PC-3 (cell line): ENCODE results near the gene PLEK2. TPM values are rescaled to one million over a fixed set of nuclear protein-coding genes. Genes with fewer than 3 reads are reported as not detected.

Experiments used
- ATAC-seq: fragments of 200-7000 bp; cut with Tn5 transposase; 2 replicates; pipeline ENCODE4 v1.9.1; 2020; ENCODE audit warnings: mild to moderate bottlenecking, moderate library complexity
- BruUV-seq: library from RNA; stranded (reverse); fragments of 400-500 nt; replicated peaks from 2 replicates; lab custom pipeline; 2021; lab: Mats Ljungman, UMichigan
- CTCF ChIA-PET: fragments of 300-600 bp; sonication (Branson Sonifier 250); formaldehyde crosslinking; loops from one replicate; lab custom pipeline; 2022; ENCODE audit warnings: antibody characterized with exemption; lab: Charles Lee
- POLR2A ChIA-PET: fragments of 300-600 bp; sonication (Branson Sonifier 250); formaldehyde crosslinking; loops from one replicate; lab custom pipeline; 2022; ENCODE audit warnings: antibody characterized with exemption; ENCODE audit not compliant: unreplicated experiment; lab: Charles Lee
- DNase-seq: peaks from one replicate; pipeline ENCODE4 v3.0.0-alpha.2; 2015
- H2AFZ ChIP-seq: fragments of 300-600 bp; sonication (generic); 2 replicates; pipeline ENCODE4 v1.6.0; 2016; ENCODE audit warnings: antibody characterized with exemption, low read length
- H3F3A ChIP-seq: fragments of 300-600 bp; sonication (generic); one replicate; pipeline ENCODE4 v1.6.0; 2017; ENCODE audit warnings: antibody characterized with exemption, low read length, control low read depth, mild to moderate bottlenecking; ENCODE audit not compliant: unreplicated experiment
- H3K27ac ChIP-seq: fragments of 300-600 bp; sonication (generic); 2 replicates; pipeline ENCODE4 v1.5.1; 2016; ENCODE audit warnings: mild to moderate bottlenecking, low read length
- H3K27me3 ChIP-seq: fragments of 300-600 bp; sonication (generic); 2 replicates; pipeline ENCODE4 v1.6.1; 2016; ENCODE audit warnings: low read length, mixed read lengths
- H3K36me3 ChIP-seq: fragments of 300-600 bp; sonication (generic); 2 replicates; pipeline ENCODE4 v1.6.1; 2016; ENCODE audit warnings: low read depth, mixed run types, low read length, mixed read lengths
- H3K4me1 ChIP-seq: fragments of 300-600 bp; sonication (generic); 2 replicates; pipeline ENCODE4 v1.5.1; 2016; ENCODE audit warnings: low read length; ENCODE audit not compliant: insufficient read depth
- H3K4me2 ChIP-seq: fragments of 300-600 bp; sonication (generic); 2 replicates; pipeline ENCODE4 v1.6.0; 2016; ENCODE audit warnings: low read length
- H3K4me3 ChIP-seq: fragments of 300-600 bp; sonication (generic); 2 replicates; pipeline ENCODE4 v1.5.1; 2016; ENCODE audit warnings: mild to moderate bottlenecking, low read length, mixed read lengths
- H3K79me2 ChIP-seq: fragments of 300-600 bp; sonication (generic); 2 replicates; pipeline ENCODE4 v1.6.1; 2017; ENCODE audit warnings: low read length, mixed read lengths
- H3K9ac ChIP-seq: fragments of 300-600 bp; sonication (generic); 2 replicates; pipeline ENCODE4 v1.6.0; 2016; ENCODE audit warnings: mild to moderate bottlenecking, low read length
- H3K9me2 ChIP-seq: fragments of 300-600 bp; sonication (generic); replicated peaks from 2 replicates; pipeline ENCODE4 v1.6.1; 2016; ENCODE audit warnings: mixed run types, low read length, mixed read lengths
- H3K9me3 ChIP-seq: fragments of 300-600 bp; sonication (generic); 2 replicates; pipeline ENCODE4 v1.6.1; 2016; ENCODE audit warnings: low read length, mixed read lengths
- H4K20me1 ChIP-seq: fragments of 300-600 bp; sonication (generic); 2 replicates; pipeline ENCODE4 v1.6.1; 2016; ENCODE audit warnings: low read length, mixed read lengths
- EZH2 ChIP-seq: fragments of 300-600 bp; sonication (generic); IDR thresholded peaks from one replicate; pipeline ENCODE4 v1.6.1; 2017; ENCODE audit warnings: antibody characterized with exemption, mild to moderate bottlenecking, low read length; ENCODE audit not compliant: unreplicated experiment
- EZH2phosphoT487 ChIP-seq: fragments of 300-600 bp; sonication (generic); IDR thresholded peaks from 2 replicates; pipeline ENCODE4 v1.6.1; 2018; ENCODE audit warnings: mild to moderate bottlenecking, antibody characterized with exemption, low read length, borderline replicate concordance
- intact Hi-C: fragments of 100-400 bp; cut with micrococcal nuclease; formaldehyde crosslinking; loops from 2 replicates; pipeline ENCODE4 v1.9.0; 2023
- total RNA-seq: library from RNA; depleted of rRNA; stranded (reverse); fragments of >200 nt; gene quantifications from 2 replicates; pipeline ENCODE4 v1.2.3, GENCODE V29; 2014
- TF ChIP-seq, protein P1 (sequence below): fragments of 300-600 bp; sonication (generic); conservative IDR thresholded peaks from 2 replicates; pipeline ENCODE4 v1.5.1; 2017; ENCODE audit warnings: antibody characterized with exemption, low read depth, mild to moderate bottlenecking, low read length

PLEK2 gene
- total RNA-seq, 1 experiment from 2014 or later = 48.0 TPM

DNA sequence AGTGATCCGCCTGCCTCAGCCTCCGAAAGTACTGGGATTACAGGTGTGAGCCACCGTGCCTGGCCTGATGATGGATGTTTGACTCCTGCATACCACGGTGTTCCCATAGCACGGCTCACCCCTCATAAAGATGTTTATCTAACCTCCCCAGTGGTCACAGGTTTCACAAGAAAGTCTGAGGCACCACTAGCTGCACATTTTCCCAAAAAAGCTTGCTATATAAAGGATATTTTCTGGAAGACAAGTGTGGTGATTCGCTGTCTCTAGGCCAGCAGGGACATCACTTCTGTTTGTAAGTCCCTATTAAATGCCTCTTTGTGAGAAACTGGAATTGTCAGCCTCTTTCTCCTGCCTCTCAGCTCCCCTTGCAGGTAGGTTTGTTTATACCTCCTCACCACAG lies 18.3 kb downstream of the PLEK2 start:
- no peak overlapping the region for H3K9ac ChIP-seq
- DNase-seq (peak; percentile 71), ATAC-seq (peak; percentile 61)
- no peaks in the 10 kb centered on the region for H3F3A ChIP-seq
- intact Hi-C loops = no loop called here
- peaks cover 12% of the 10 kb centered on the region for H3K4me1 ChIP-seq
- CTCF ChIA-PET = interaction anchor here (0.6 to 0.8 kb wide), 4 partner anchors 11 to 34 kb away, joined by 3 to 5 read pairs (median 4); partner anchors contain the start of gene ATP6V1D
- no peak overlapping the region for H3K4me3 ChIP-seq
- no peaks in the 10 kb centered on the region for H4K20me1 ChIP-seq
- H3K9me3 ChIP-seq = no peaks in the 10 kb centered on the region
- no peaks in the 10 kb centered on the region for H3K27me3 ChIP-seq
- H3K9me2 ChIP-seq = no peaks in the 10 kb centered on the region
- TF ChIP-seq EZH2 = no peak
- TF ChIP-seq, protein P1, sequence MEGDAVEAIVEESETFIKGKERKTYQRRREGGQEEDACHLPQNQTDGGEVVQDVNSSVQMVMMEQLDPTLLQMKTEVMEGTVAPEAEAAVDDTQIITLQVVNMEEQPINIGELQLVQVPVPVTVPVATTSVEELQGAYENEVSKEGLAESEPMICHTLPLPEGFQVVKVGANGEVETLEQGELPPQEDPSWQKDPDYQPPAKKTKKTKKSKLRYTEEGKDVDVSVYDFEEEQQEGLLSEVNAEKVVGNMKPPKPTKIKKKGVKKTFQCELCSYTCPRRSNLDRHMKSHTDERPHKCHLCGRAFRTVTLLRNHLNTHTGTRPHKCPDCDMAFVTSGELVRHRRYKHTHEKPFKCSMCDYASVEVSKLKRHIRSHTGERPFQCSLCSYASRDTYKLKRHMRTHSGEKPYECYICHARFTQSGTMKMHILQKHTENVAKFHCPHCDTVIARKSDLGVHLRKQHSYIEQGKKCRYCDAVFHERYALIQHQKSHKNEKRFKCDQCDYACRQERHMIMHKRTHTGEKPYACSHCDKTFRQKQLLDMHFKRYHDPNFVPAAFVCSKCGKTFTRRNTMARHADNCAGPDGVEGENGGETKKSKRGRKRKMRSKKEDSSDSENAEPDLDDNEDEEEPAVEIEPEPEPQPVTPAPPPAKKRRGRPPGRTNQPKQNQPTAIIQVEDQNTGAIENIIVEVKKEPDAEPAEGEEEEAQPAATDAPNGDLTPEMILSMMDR = peak; percentile 21; the same call in 1 of the 2 replicates
- TF ChIP-seq EZH2phosphoT487 = no peak
- H3K4me2 ChIP-seq = no peak overlapping the region
- peak overlapping the region; percentile 37 for H3K27ac ChIP-seq
- no TSS peak for BruUV-seq
- POLR2A ChIA-PET = interaction anchor here (0.6 kb wide), 1 partner anchor 1293 kb away, joined by 3 read pairs; no protein-coding TSS in a partner anchor
- H3K36me3 ChIP-seq = no peaks in the 10 kb centered on the region; the same call in 1 of the 2 replicates
- no peak overlapping the region for H2AFZ ChIP-seq
- H3K79me2 ChIP-seq = no peaks in the 10 kb centered on the region

- POLR2A ChIA-PET = no interaction called here
- H3K79me2 ChIP-seq = no peaks in the 10 kb centered on the region
- no peaks in the 10 kb centered on the region for H3K27me3 ChIP-seq
- H3K36me3 ChIP-seq = peaks cover 4% of the 10 kb centered on the region; the same call in 1 of the 2 replicates
- CTCF ChIA-PET = no interaction called here
- TF ChIP-seq EZH2phosphoT487 (no peak), EZH2 (no peak)
- TF ChIP-seq, protein P1 = no peak
- H2AFZ ChIP-seq = no peak overlapping the region
- DNase-seq (no peak), ATAC-seq (no peak)
- no peaks in the 10 kb centered on the region for H3K9me3 ChIP-seq
- no peaks in the 10 kb centered on the region for H3K9me2 ChIP-seq
- H3F3A ChIP-seq = no peaks in the 10 kb centered on the region
- no TSS peak for BruUV-seq
- no peak overlapping the region for H3K27ac ChIP-seq
- no peak overlapping the region for H3K9ac ChIP-seq
- H3K4me1 ChIP-seq = peaks cover 12% of the 10 kb centered on the region
- no peaks in the 10 kb centered on the region for H4K20me1 ChIP-seq
- H3K4me2 ChIP-seq = no peak overlapping the region
- H3K4me3 ChIP-seq = no peak overlapping the region
- intact Hi-C loops = no loop called here
Measured at GRCh38 chr14:67392800-67393199, 19.2 kb downstream of the PLEK2 start.

GRCh38 chr14:67392123-67392522 lies 19.8 kb downstream of the PLEK2 start:
- CTCF ChIA-PET = no interaction called here
- Histone ChIP-seq H3K9me3 (no peaks in the 10 kb centered on the region), H2AFZ (no peak overlapping the region), H3F3A (no peaks in the 10 kb centered on the region), H3K9ac (no peak overlapping the region), H3K27me3 (no peaks in the 10 kb centered on the region), H3K36me3 (peaks cover 9% of the 10 kb centered on the region), H4K20me1 (no peaks in the 10 kb centered on the region), H3K4me3 (no peak overlapping the region), H3K4me1 (peaks cover 12% of the 10 kb centered on the region), H3K9me2 (no peaks in the 10 kb centered on the region), H3K79me2 (no peaks in the 10 kb centered on the region), H3K27ac (no peak overlapping the region), H3K4me2 (no peak overlapping the region)
- no peak for ATAC-seq
- DNase-seq = no peak
- intact Hi-C loops = no loop called here
- TF ChIP-seq EZH2 (no peak), EZH2phosphoT487 (no peak)
- TF ChIP-seq, protein P1 = no peak
- POLR2A ChIA-PET = interaction anchor here (0.7 kb wide), 1 partner anchor 111 kb away, joined by 4 read pairs; no protein-coding TSS in a partner anchor
- no TSS peak for BruUV-seq
